Mesenchymal stem cell (in vitro differentiated cells and primary cell): ENCODE measurements around the gene PLCB1.
A peak's percentile ranks its signal among the peaks of the same experiment; 100 is the strongest.

ENCODE experiments used
- DNase-seq: peaks from one replicate; pipeline ENCODE4 v3.0.0-alpha.2; 2013
- H2AFZ ChIP-seq: one replicate; pipeline ENCODE4 v1.6.1; 2013; ENCODE audit warnings: low read depth, mild to moderate bottlenecking, control low read depth, inconsistent platforms, low read length, moderate library complexity
- H2AK5ac ChIP-seq: 2 replicates; pipeline ENCODE4 v1.6.1; 2013; ENCODE audit warnings: low read length, moderate library complexity, mild to moderate bottlenecking, inconsistent platforms; ENCODE audit not compliant: severe bottlenecking
- H2BK120ac ChIP-seq: one replicate; pipeline ENCODE4 v1.6.1; 2013; ENCODE audit warnings: low read depth, mild to moderate bottlenecking, inconsistent platforms, low read length, moderate library complexity
- H2BK12ac ChIP-seq, 2 experiments: one replicate each; pipeline ENCODE4 v1.6.1; 2013; ENCODE audit warnings: inconsistent platforms in 2 of 2, low read length in 2 of 2, mild to moderate bottlenecking in 2 of 2, moderate library complexity in 2 of 2, control low read depth in 1 of 2
- H2BK15ac ChIP-seq: one replicate; pipeline ENCODE4 v1.6.1; 2013; ENCODE audit warnings: mild to moderate bottlenecking, low read depth, inconsistent platforms; ENCODE audit not compliant: poor library complexity, severe bottlenecking
- H2BK5ac ChIP-seq: 2 replicates; pipeline ENCODE4 v1.6.1; 2013; ENCODE audit warnings: low read depth, mild to moderate bottlenecking, low read length, control low read depth, inconsistent platforms; ENCODE audit not compliant: poor library complexity, severe bottlenecking
- H3K14ac ChIP-seq, 2 experiments: one replicate each; pipeline ENCODE4 v1.6.1; 2013; ENCODE audit warnings: inconsistent platforms in 2 of 2, low read length in 2 of 2, control low read depth in 1 of 2, mild to moderate bottlenecking in 1 of 2, moderate library complexity in 1 of 2
- H3K18ac ChIP-seq, 2 experiments: one replicate each; pipeline ENCODE4 v1.6.1; 2013; ENCODE audit warnings: inconsistent platforms in 2 of 2, low read length in 2 of 2, control low read depth in 1 of 2, low read depth in 1 of 2, mild to moderate bottlenecking in 1 of 2
- H3K23ac ChIP-seq, 2 experiments: one replicate each; pipeline ENCODE4 v1.6.1; 2013; ENCODE audit warnings: inconsistent platforms in 2 of 2, low read length in 2 of 2, mild to moderate bottlenecking in 2 of 2, moderate library complexity in 2 of 2, control low read depth in 1 of 2
- H3K27ac ChIP-seq: 2 replicates; pipeline ENCODE4 v1.5.1; 2013; ENCODE audit warnings: mild to moderate bottlenecking, moderate library complexity, low read length, control low read depth, inconsistent platforms; ENCODE audit not compliant: poor library complexity, severe bottlenecking
- H3K27me3 ChIP-seq, 2 experiments: 2 replicates each; pipeline versions ENCODE4 v1.6.1 to v1.7.0; 2013; ENCODE audit warnings: low read length in 2 of 2, mild to moderate bottlenecking in 2 of 2, moderate library complexity in 2 of 2, control low read depth in 1 of 2, inconsistent platforms in 1 of 2; ENCODE audit not compliant: control insufficient read depth in 1 of 2, insufficient read depth in 1 of 2
- H3K36me3 ChIP-seq, 2 experiments: 2 replicates each; pipeline versions ENCODE4 v1.6.1 to v1.7.0; 2013; ENCODE audit warnings: low read length in 2 of 2, control low read depth in 1 of 2, inconsistent platforms in 1 of 2, low read depth in 1 of 2, mild to moderate bottlenecking in 1 of 2; ENCODE audit not compliant: insufficient read depth in 2 of 2, control insufficient read depth in 1 of 2
- H3K4ac ChIP-seq, 2 experiments: one replicate each; pipeline ENCODE4 v1.6.1; 2013; ENCODE audit warnings: inconsistent platforms in 2 of 2, low read length in 2 of 2, mild to moderate bottlenecking in 2 of 2, moderate library complexity in 2 of 2, control low read depth in 1 of 2, low read depth in 1 of 2
- H3K4me1 ChIP-seq: 2 replicates; pipeline ENCODE4 v1.6.1; 2013; ENCODE audit warnings: low read depth, low read length, control low read depth; ENCODE audit not compliant: control insufficient read depth, insufficient read depth
- H3K4me2 ChIP-seq: 2 replicates; pipeline ENCODE4 v1.6.1; 2013; ENCODE audit warnings: low read length, mild to moderate bottlenecking, inconsistent platforms; ENCODE audit not compliant: poor library complexity, severe bottlenecking
- H3K4me3 ChIP-seq, 2 experiments: 2 replicates each; pipeline versions ENCODE4 v1.5.1 to v1.7.0; 2013; ENCODE audit warnings: low read length in 2 of 2, mild to moderate bottlenecking in 2 of 2, control low read depth in 1 of 2, low read depth in 1 of 2; ENCODE audit not compliant: insufficient read depth in 1 of 2
- H3K79me1 ChIP-seq: replicated peaks from 2 replicates; pipeline ENCODE4 v1.6.1; 2013; ENCODE audit warnings: mild to moderate bottlenecking, control low read depth, low read length, inconsistent platforms; ENCODE audit not compliant: poor library complexity, severe bottlenecking
- H3K9ac ChIP-seq: 2 replicates; pipeline ENCODE4 v1.7.0; 2013; ENCODE audit warnings: mild to moderate bottlenecking, low read length, moderate library complexity
- H3K9me3 ChIP-seq: 2 replicates; pipeline ENCODE4 v1.7.0; 2013; ENCODE audit warnings: mild to moderate bottlenecking, low read length; ENCODE audit not compliant: control insufficient read depth
- H4K8ac ChIP-seq: one replicate; pipeline ENCODE4 v1.6.1; 2013; ENCODE audit warnings: inconsistent platforms, mild to moderate bottlenecking, low read length, moderate library complexity
- H4K91ac ChIP-seq: one replicate; pipeline ENCODE4 v1.6.1; 2013; ENCODE audit warnings: mild to moderate bottlenecking, low read length, inconsistent platforms
- WGBS: methylation state at CpG from one replicate; pipeline ENCODE4 v1.1.7; 2013; ENCODE audit warnings: mixed read lengths; 5-methylcytosine and 5-hydroxymethylcytosine counted together

Gene PLCB1

DNA sequence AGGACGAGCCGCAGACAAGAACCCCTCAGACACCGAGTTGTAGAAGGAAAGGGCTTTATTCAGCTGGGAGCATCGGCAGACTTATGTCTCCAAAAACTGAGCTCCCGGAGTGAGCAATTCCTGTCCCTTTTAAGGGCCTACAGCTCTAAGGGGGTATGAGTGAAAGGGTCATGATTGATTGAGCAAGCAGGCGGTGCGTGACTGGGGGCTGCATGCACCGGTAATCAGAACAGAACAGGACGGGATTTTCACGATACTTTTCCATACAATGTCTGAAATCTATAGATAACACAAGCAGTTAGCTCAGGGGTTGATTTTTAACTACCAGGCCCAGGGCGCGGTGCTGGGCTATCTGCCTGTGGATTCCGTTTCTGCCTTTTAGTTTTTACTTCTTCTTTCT, 710.5 kb downstream of the PLCB1 start:
- H3K23ac ChIP-seq, result no peak overlapping the region
- H2BK5ac ChIP-seq, result no peak overlapping the region
- no peak overlapping the region for H4K91ac ChIP-seq
- H4K8ac ChIP-seq, result no peak overlapping the region
- no peak for DNase-seq
- H3K36me3 ChIP-seq, result no peaks in the 10 kb centered on the region
- H3K4ac ChIP-seq, result no peak overlapping the region
- no peaks in the 10 kb centered on the region for H3K79me1 ChIP-seq
- no peaks in the 10 kb centered on the region for H3K27me3 ChIP-seq
- H3K9ac ChIP-seq, result no peak overlapping the region
- no peak overlapping the region for H2BK12ac ChIP-seq
- H3K4me3 ChIP-seq, result no peak overlapping the region
- H2AK5ac ChIP-seq, result no peak overlapping the region
- H2AFZ ChIP-seq, result no peak overlapping the region
- WGBS, result 88% methylated on average over 10 of the region's 13 CpGs
- H3K18ac ChIP-seq, result no peak overlapping the region
- no peak overlapping the region for H3K27ac ChIP-seq
- H2BK120ac ChIP-seq, result no peak overlapping the region
- no peak overlapping the region for H2BK15ac ChIP-seq
- H3K4me2 ChIP-seq, result no peak overlapping the region
- H3K4me1 ChIP-seq, result peaks cover 2% of the 10 kb centered on the region
- no peaks in the 10 kb centered on the region for H3K9me3 ChIP-seq
- H3K14ac ChIP-seq, result no peak overlapping the region

DNA sequence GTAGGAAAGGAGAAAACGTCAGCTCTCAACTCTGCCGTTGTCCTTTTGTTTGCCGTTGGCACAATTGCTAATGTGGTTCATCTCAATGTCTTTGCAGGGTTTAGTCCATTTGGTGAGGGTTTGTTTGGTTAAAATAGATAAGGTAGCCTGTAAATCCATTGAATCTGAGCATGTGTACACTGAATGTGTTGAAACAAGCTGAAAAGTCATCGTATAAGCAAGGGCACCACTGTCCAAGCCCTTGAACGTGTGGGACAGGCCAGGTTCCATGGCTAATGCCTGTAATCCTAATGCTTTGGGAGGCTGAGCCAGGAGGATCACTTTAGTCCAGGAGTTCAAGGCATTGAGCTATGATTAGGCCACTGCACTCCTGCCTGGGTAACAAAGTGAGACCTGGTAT, 712.1 kb downstream of the PLCB1 start:
- Histone ChIP-seq H3K4ac (no peak overlapping the region), H3K27me3 (no peaks in the 10 kb centered on the region), H4K91ac (no peak overlapping the region), H2BK12ac (no peak overlapping the region), H3K4me2 (no peak overlapping the region), H4K8ac (no peak overlapping the region), H2AFZ (no peak overlapping the region), H2AK5ac (no peak overlapping the region), H2BK5ac (no peak overlapping the region), H2BK120ac (no peak overlapping the region), H3K9me3 (no peaks in the 10 kb centered on the region), H3K18ac (peak overlapping the region in 1 of 2 experiments; percentile 57), H3K36me3 (no peaks in the 10 kb centered on the region), H3K4me1 (no peaks in the 10 kb centered on the region), H3K9ac (no peak overlapping the region), H3K4me3 (no peak overlapping the region), H2BK15ac (no peak overlapping the region), H3K27ac (no peak overlapping the region), H3K79me1 (no peaks in the 10 kb centered on the region), H3K14ac (peak overlapping the region in 1 of 2 experiments; percentile 65), H3K23ac (no peak overlapping the region)
- 95% methylated on average over 5 of the region's 5 CpGs for WGBS
- no peak for DNase-seq

- Histone ChIP-seq H3K27ac (no peak overlapping the region), H2BK12ac (no peak overlapping the region), H3K4me3 (no peak overlapping the region), H3K27me3 (no peaks in the 10 kb centered on the region), H4K8ac (no peak overlapping the region), H2BK5ac (no peak overlapping the region), H3K4ac (no peak overlapping the region), H3K79me1 (peaks cover 2% of the 10 kb centered on the region), H4K91ac (no peak overlapping the region), H2BK120ac (no peak overlapping the region), H2BK15ac (no peak overlapping the region), H3K4me2 (no peak overlapping the region), H2AFZ (no peak overlapping the region), H3K9me3 (no peaks in the 10 kb centered on the region), H3K4me1 (no peaks in the 10 kb centered on the region), H3K14ac (no peak overlapping the region), H3K36me3 (no peaks in the 10 kb centered on the region), H3K18ac (no peak overlapping the region), H3K23ac (no peak overlapping the region), H2AK5ac (no peak overlapping the region), H3K9ac (no peak overlapping the region)
- WGBS, result 93% methylated on average over 7 of the region's 7 CpGs
- DNase-seq, result no peak
These were observed 717.9 kb downstream of the PLCB1 start for GRCh38 chr20:8849990-8850389.

DNA sequence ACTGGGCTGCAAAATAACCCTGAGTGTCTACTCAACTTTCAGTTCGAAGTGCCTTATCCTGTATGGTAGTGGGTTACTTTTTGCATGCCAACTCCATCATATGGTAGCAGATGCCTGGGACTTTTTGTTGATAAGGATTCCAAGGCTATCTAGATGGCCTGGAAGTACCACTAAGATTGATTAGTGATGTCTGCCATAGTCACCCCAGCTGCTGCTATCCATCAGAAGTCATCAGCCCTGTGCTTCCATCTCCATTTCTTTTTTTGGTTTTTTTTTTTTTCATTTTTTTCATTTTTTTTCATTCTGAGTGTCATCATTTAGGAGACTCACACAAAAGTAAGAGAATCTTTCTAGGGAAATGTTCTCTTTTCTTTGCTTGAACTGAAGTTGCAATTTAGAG, 719.4 kb downstream of the PLCB1 start:
- Histone ChIP-seq H3K27ac (no peak overlapping the region), H3K4me1 (no peaks in the 10 kb centered on the region), H3K36me3 (no peaks in the 10 kb centered on the region), H2BK12ac (no peak overlapping the region), H2BK15ac (no peak overlapping the region), H4K8ac (no peak overlapping the region), H2BK5ac (no peak overlapping the region), H3K23ac (no peak overlapping the region), H3K27me3 (no peaks in the 10 kb centered on the region), H3K79me1 (peaks cover 2% of the 10 kb centered on the region), H3K4me3 (no peak overlapping the region), H3K9me3 (no peaks in the 10 kb centered on the region), H3K18ac (no peak overlapping the region), H3K9ac (no peak overlapping the region), H3K14ac (no peak overlapping the region), H2BK120ac (no peak overlapping the region), H3K4me2 (no peak overlapping the region), H4K91ac (no peak overlapping the region), H2AK5ac (no peak overlapping the region), H3K4ac (no peak overlapping the region), H2AFZ (no peak overlapping the region)
- 100% methylated on average over 1 of the region's 1 CpG for WGBS
- no peak for DNase-seq
